Neural progenitor cell (in vitro differentiated cells): ENCODE results near the gene CD34. TPM values are rescaled to one million over a fixed set of nuclear protein-coding genes. Genes with fewer than 3 reads are reported as not detected.

Source experiments
- DNase-seq: peaks from one replicate; pipeline ENCODE4 v3.0.0-alpha.2; 2016; ENCODE audit warnings: low spot score
- H2AFZ ChIP-seq: fragments of 200-600 bp; sonication (generic); replicated peaks from 2 replicates; pipeline ENCODE4 v1.6.1; 2016; ENCODE audit warnings: antibody characterized with exemption
- H3F3A ChIP-seq: fragments of 200-600 bp; sonication (generic); 2 replicates; pipeline ENCODE4 v1.6.1; 2016; ENCODE audit warnings: antibody characterized with exemption, low read depth
- H3K27ac ChIP-seq: fragments of 200-600 bp; sonication (generic); 2 replicates; pipeline ENCODE4 v1.5.1; 2016; ENCODE audit warnings: mild to moderate bottlenecking
- H3K27me3 ChIP-seq: fragments of 200-600 bp; sonication (generic); 2 replicates; pipeline ENCODE4 v1.6.1; 2016; ENCODE audit warnings: mild to moderate bottlenecking, moderate library complexity
- H3K36me3 ChIP-seq: fragments of 200-600 bp; sonication (generic); 2 replicates; pipeline ENCODE4 v1.5.1; 2016
- H3K4me1 ChIP-seq: fragments of 200-600 bp; sonication (generic); 2 replicates; pipeline ENCODE4 v1.6.1; 2016; ENCODE audit warnings: mixed run types
- H3K4me2 ChIP-seq: fragments of 200-600 bp; sonication (generic); 2 replicates; pipeline ENCODE4 v1.6.1; 2016
- H3K4me3 ChIP-seq: fragments of 200-600 bp; sonication (generic); 2 replicates; pipeline ENCODE4 v1.5.1; 2016
- H3K79me2 ChIP-seq: fragments of 200-600 bp; sonication (generic); 2 replicates; pipeline ENCODE4 v1.6.1; 2016; ENCODE audit warnings: low read depth
- H3K9ac ChIP-seq: fragments of 200-600 bp; sonication (generic); 2 replicates; pipeline ENCODE4 v1.6.1; 2016
- H3K9me3 ChIP-seq: fragments of 200-600 bp; sonication (generic); 2 replicates; pipeline ENCODE4 v1.5.1; 2016; ENCODE audit warnings: low read depth
- H4K20me1 ChIP-seq: fragments of 200-600 bp; sonication (generic); 2 replicates; pipeline ENCODE4 v1.6.1; 2016; ENCODE audit warnings: low read depth
- H3K27ac Mint-ChIP-seq: 3 replicates; pipeline ENCODE4 v1.8.0; 2021; ENCODE audit warnings: mixed read lengths
- H3K27me3 Mint-ChIP-seq: 2 replicates; pipeline ENCODE4 v1.8.0; 2022; ENCODE audit warnings: low read depth, mild to moderate bottlenecking, inconsistent platforms, moderate library complexity, mixed read lengths; ENCODE audit not compliant: insufficient read depth
- H3K36me3 Mint-ChIP-seq: 3 replicates; pipeline ENCODE4 v1.8.0; 2021; ENCODE audit warnings: mixed read lengths
- H3K4me1 Mint-ChIP-seq: 3 replicates; pipeline ENCODE4 v1.8.0; 2021; ENCODE audit warnings: mixed read lengths
- H3K4me3 Mint-ChIP-seq: 3 replicates; pipeline ENCODE4 v1.8.0; 2021; ENCODE audit warnings: mild to moderate bottlenecking, moderate library complexity, mixed read lengths
- H3K9me3 Mint-ChIP-seq: 3 replicates; pipeline ENCODE4 v1.8.0; 2020; ENCODE audit warnings: mixed read lengths
- CTCF ChIP-seq: fragments of 200-600 bp; sonication (generic); IDR thresholded peaks from 2 replicates; pipeline ENCODE4 v1.5.1; 2017; ENCODE audit warnings: antibody characterized with exemption, mild to moderate bottlenecking
- EZH2 ChIP-seq: fragments of 200-600 bp; sonication (generic); IDR thresholded peaks from 2 replicates; pipeline ENCODE4 v1.6.1; 2017; ENCODE audit warnings: antibody characterized with exemption, mild to moderate bottlenecking, moderate library complexity
- EZH2phosphoT487 ChIP-seq: fragments of 200-600 bp; sonication (generic); IDR thresholded peaks from 2 replicates; pipeline ENCODE4 v1.6.1; 2017; ENCODE audit warnings: antibody characterized with exemption
- total RNA-seq: library from RNA; depleted of rRNA; stranded (reverse); fragments of >200 nt; gene quantifications from 2 replicates; pipeline ENCODE4 v1.2.3, GENCODE V29; 2015; ENCODE audit warnings: low replicate concordance

CD34 gene
- total RNA-seq, 1 donor from 2014 or later, result 0.43 TPM

- Mint-ChIP-seq H3K9me3 (no peaks in the 10 kb centered on the region), H3K4me3 (no peak overlapping the region), H3K4me1 (peaks cover 13% of the 10 kb centered on the region), H3K27me3 (no peaks in the 10 kb centered on the region), H3K27ac (no peak overlapping the region), H3K36me3 (no peaks in the 10 kb centered on the region)
- H3K79me2 ChIP-seq, result no peaks in the 10 kb centered on the region
- H3K4me3 ChIP-seq, result no peak overlapping the region
- H3K9ac ChIP-seq, result no peak overlapping the region
- H3F3A ChIP-seq, result no peaks in the 10 kb centered on the region
- H3K27ac ChIP-seq, result no peak overlapping the region
- no peaks in the 10 kb centered on the region for H4K20me1 ChIP-seq
- H3K4me2 ChIP-seq, result no peak overlapping the region
- peaks cover 5% of the 10 kb centered on the region for H3K4me1 ChIP-seq
- no peaks in the 10 kb centered on the region for H3K9me3 ChIP-seq
- no peaks in the 10 kb centered on the region for H3K36me3 ChIP-seq
- TF ChIP-seq EZH2phosphoT487, result no peak
- TF ChIP-seq CTCF, result no peak
- TF ChIP-seq EZH2, result no peak
- no peak for DNase-seq
- no peaks in the 10 kb centered on the region for H3K27me3 ChIP-seq
- H2AFZ ChIP-seq, result no peak overlapping the region
These were observed 61.3 kb downstream of the CD34 start for GRCh38 chr1:207849646-207850045.

DNA sequence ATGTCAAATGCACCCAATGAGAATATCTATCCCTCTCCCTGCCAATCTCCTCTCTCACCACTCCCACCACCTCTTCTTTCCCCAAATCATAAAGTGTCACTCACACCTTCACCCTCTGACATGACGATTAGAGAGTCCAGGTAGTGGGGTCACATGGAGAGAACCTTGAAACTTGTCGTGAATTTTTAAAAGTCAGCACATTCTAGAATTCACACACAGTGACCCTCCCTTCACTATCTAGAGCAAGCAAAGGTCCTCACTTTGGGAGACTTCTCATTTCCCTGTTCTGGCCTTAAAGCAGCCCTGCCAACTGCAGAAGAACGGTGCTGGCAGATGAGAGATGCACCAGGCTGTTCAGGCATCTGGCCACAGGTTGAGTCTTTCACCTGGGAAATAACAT, 61.9 kb downstream of the CD34 start:
- Histone ChIP-seq H3K9ac (no peak overlapping the region), H3K27me3 (no peaks in the 10 kb centered on the region), H3K36me3 (no peaks in the 10 kb centered on the region), H3K9me3 (no peaks in the 10 kb centered on the region), H3F3A (no peaks in the 10 kb centered on the region), H3K4me3 (no peak overlapping the region), H3K4me2 (no peak overlapping the region), H4K20me1 (no peaks in the 10 kb centered on the region), H3K79me2 (no peaks in the 10 kb centered on the region), H3K4me1 (peaks cover 5% of the 10 kb centered on the region), H3K27ac (no peak overlapping the region), H2AFZ (no peak overlapping the region)
- no peak overlapping the region for H3K27ac Mint-ChIP-seq
- DNase-seq, result no peak
- TF ChIP-seq EZH2, result no peak
- no peak for TF ChIP-seq CTCF
- TF ChIP-seq EZH2phosphoT487, result no peak
- peaks cover 12% of the 10 kb centered on the region for H3K4me1 Mint-ChIP-seq
- H3K36me3 Mint-ChIP-seq, result no peaks in the 10 kb centered on the region
- no peaks in the 10 kb centered on the region for H3K27me3 Mint-ChIP-seq
- no peaks in the 10 kb centered on the region for H3K9me3 Mint-ChIP-seq
- H3K4me3 Mint-ChIP-seq, result no peak overlapping the region

DNA sequence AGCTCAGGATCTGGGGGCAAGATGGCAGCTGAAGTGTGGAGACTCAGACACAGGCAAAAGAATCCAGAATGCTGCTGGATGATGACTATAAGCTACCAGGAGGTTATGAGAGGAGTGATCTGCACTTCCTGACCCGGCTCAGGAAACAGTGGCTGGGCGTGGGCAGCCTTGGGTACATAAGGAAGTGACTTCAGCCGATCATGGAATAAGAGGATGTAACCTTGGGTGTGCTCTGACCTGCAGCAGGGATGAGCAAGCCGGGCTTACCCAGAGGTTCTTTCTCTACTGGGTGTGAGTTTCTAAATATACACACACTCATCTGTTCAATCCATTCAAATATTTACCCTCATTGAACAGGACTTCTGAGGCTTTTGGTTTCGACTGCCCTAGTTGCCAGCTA, 62.7 kb downstream of the CD34 start:
- no peak overlapping the region for H2AFZ ChIP-seq
- peaks cover 7% of the 10 kb centered on the region for H3K4me1 Mint-ChIP-seq
- no peak overlapping the region for H3K4me3 ChIP-seq
- H3F3A ChIP-seq, result no peaks in the 10 kb centered on the region
- H3K4me2 ChIP-seq, result no peak overlapping the region
- H3K27ac Mint-ChIP-seq, result no peak overlapping the region
- H3K27ac ChIP-seq, result no peak overlapping the region
- H4K20me1 ChIP-seq, result no peaks in the 10 kb centered on the region
- H3K4me3 Mint-ChIP-seq, result no peak overlapping the region
- no peak for TF ChIP-seq EZH2phosphoT487
- no peak for TF ChIP-seq EZH2
- TF ChIP-seq CTCF, result no peak
- H3K9me3 ChIP-seq, result no peaks in the 10 kb centered on the region
- no peak for DNase-seq
- H3K27me3 ChIP-seq, result no peaks in the 10 kb centered on the region
- H3K36me3 Mint-ChIP-seq, result no peaks in the 10 kb centered on the region
- no peaks in the 10 kb centered on the region for H3K27me3 Mint-ChIP-seq
- H3K79me2 ChIP-seq, result no peaks in the 10 kb centered on the region
- H3K36me3 ChIP-seq, result no peaks in the 10 kb centered on the region
- no peaks in the 10 kb centered on the region for H3K9me3 Mint-ChIP-seq
- peaks cover 1% of the 10 kb centered on the region for H3K4me1 ChIP-seq
- H3K9ac ChIP-seq, result no peak overlapping the region
